HEK293 (cell line): Measurements from ENCODE around the gene LDHAL6B.

Source experiments
- CTCF ChIA-PET: fragments of 350-600 bp; formaldehyde crosslinking; extraction: SDS; loops from one replicate; lab custom pipeline; 2021; ENCODE audit warnings: antibody characterized with exemption; lab: Yijun Ruan, JAX
- POLR2A ChIA-PET: fragments of 300-600 bp; formaldehyde crosslinking; extraction: SDS; loops from one replicate; lab custom pipeline; 2020; ENCODE audit warnings: antibody characterized with exemption, inconsistent platforms; lab: Yijun Ruan, JAX
- H3K27ac ChIP-seq: fragments of 200-500 bp; sonication (Bioruptor generic); 2 replicates; pipeline ENCODE4 v1.5.1; 2014; ENCODE audit warnings: low read depth, low read length, control low read depth, inconsistent platforms; ENCODE audit errors: extremely low read depth
- H3K36me3 ChIP-seq, 2 experiments: fragments of 200-500 bp in 1 of 2; sonication (Bioruptor generic) in 1 of 2; 1 replicate in 1 of 2; 2 replicates in 1 of 2; pipeline ENCODE4 v1.5.1; 2014 to 2017; ENCODE audit warnings: inconsistent platforms in 2 of 2, low read length in 2 of 2; ENCODE audit not compliant: control insufficient read depth in 2 of 2, insufficient read depth in 1 of 2
- H3K4me1 ChIP-seq: fragments of 200-500 bp; sonication (Bioruptor generic); 2 replicates; pipeline ENCODE4 v1.5.1; 2014; ENCODE audit warnings: mild to moderate bottlenecking, low read length, inconsistent platforms; ENCODE audit not compliant: control insufficient read depth, insufficient read depth
- H3K4me3 ChIP-seq: 2 replicates; pipeline ENCODE4 v1.5.1; 2011; ENCODE audit warnings: low read depth, mild to moderate bottlenecking, control low read depth, low read length, moderate library complexity
- H3K9me3 ChIP-seq: fragments of 200-500 bp; sonication (Bioruptor generic); 2 replicates; pipeline ENCODE4 v1.5.1; 2014; ENCODE audit warnings: low read depth, low read length, inconsistent platforms; ENCODE audit not compliant: control insufficient read depth, insufficient read depth
- BCL11A ChIP-seq: fragments of 450-650 bp; formaldehyde crosslinking; IDR thresholded peaks from 2 replicates; pipeline ENCODE4 v1.5.1; 2016; ENCODE audit warnings: low read depth, missing biosample characterization, missing genetic modification characterization
- GLI4 ChIP-seq: fragments of 450-650 bp; formaldehyde crosslinking; IDR thresholded peaks from 2 replicates; pipeline ENCODE4 v1.5.1; 2016; ENCODE audit warnings: missing biosample characterization, missing genetic modification characterization
- KLF10 ChIP-seq: fragments of 450-650 bp; IDR thresholded peaks from 2 replicates; pipeline ENCODE4 v1.5.1; 2018; ENCODE audit warnings: missing biosample characterization, mild to moderate bottlenecking, missing genetic modification characterization
- KLF17 ChIP-seq: fragments of 450-650 bp; formaldehyde crosslinking; IDR thresholded peaks from 2 replicates; pipeline ENCODE4 v1.5.1; 2016; ENCODE audit warnings: missing biosample characterization, missing genetic modification characterization
- PRDM1 ChIP-seq: fragments of 450-650 bp; formaldehyde crosslinking; IDR thresholded peaks from 2 replicates; pipeline ENCODE4; 2016; ENCODE audit warnings: missing biosample characterization, missing genetic modification characterization
- SALL2 ChIP-seq: fragments of 450-650 bp; formaldehyde crosslinking; IDR thresholded peaks from 2 replicates; pipeline ENCODE4 v1.5.0; 2017; ENCODE audit warnings: missing biosample characterization, mild to moderate bottlenecking, missing genetic modification characterization, borderline replicate concordance
- ZBTB10 ChIP-seq: fragments of 450-650 bp; formaldehyde crosslinking; IDR thresholded peaks from 2 replicates; pipeline ENCODE4 v1.5.1; 2016; ENCODE audit warnings: missing biosample characterization, missing genetic modification characterization
- ZBTB8A ChIP-seq: fragments of 450-650 bp; formaldehyde crosslinking; IDR thresholded peaks from 2 replicates; pipeline ENCODE4 v1.5.1; 2016; ENCODE audit warnings: missing biosample characterization, missing genetic modification characterization
- ZNF157 ChIP-seq: fragments of 450-650 bp; formaldehyde crosslinking; IDR thresholded peaks from 2 replicates; pipeline ENCODE4 v1.5.1; 2016; ENCODE audit warnings: missing biosample characterization, missing genetic modification characterization
- ZNF184 ChIP-seq: fragments of 450-650 bp; IDR thresholded peaks from 2 replicates; pipeline ENCODE4 v1.5.1; 2018; ENCODE audit warnings: missing biosample characterization, mild to moderate bottlenecking, missing genetic modification characterization
- ZNF2 ChIP-seq: fragments of 450-650 bp; formaldehyde crosslinking; IDR thresholded peaks from 2 replicates; pipeline ENCODE4 v1.5.1; 2016; ENCODE audit warnings: missing biosample characterization, missing genetic modification characterization
- ZNF221 ChIP-seq: fragments of 450-650 bp; formaldehyde crosslinking; IDR thresholded peaks from 2 replicates; pipeline ENCODE4 v1.5.1; 2017; ENCODE audit warnings: missing biosample characterization, missing genetic modification characterization, borderline replicate concordance
- ZNF266 ChIP-seq: fragments of 450-650 bp; formaldehyde crosslinking; IDR thresholded peaks from 2 replicates; pipeline ENCODE4 v1.5.1; 2016; ENCODE audit warnings: missing biosample characterization, missing genetic modification characterization, low read depth
- ZNF324 ChIP-seq: fragments of 450-650 bp; formaldehyde crosslinking; IDR thresholded peaks from 2 replicates; pipeline ENCODE4 v1.5.1; 2016; ENCODE audit warnings: missing biosample characterization, missing genetic modification characterization
- ZNF449 ChIP-seq: fragments of 450-650 bp; formaldehyde crosslinking; IDR thresholded peaks from 2 replicates; pipeline ENCODE4 v1.5.1; 2017; ENCODE audit warnings: missing biosample characterization, mild to moderate bottlenecking, missing genetic modification characterization, moderate library complexity
- ZNF529 ChIP-seq: fragments of 450-650 bp; formaldehyde crosslinking; IDR thresholded peaks from 2 replicates; pipeline ENCODE4 v1.5.1; 2017; ENCODE audit warnings: missing genetic modification characterization, missing biosample characterization; ENCODE audit not compliant: insufficient replicate concordance
- ZNF596 ChIP-seq: fragments of 450-650 bp; IDR thresholded peaks from 2 replicates; pipeline ENCODE4 v1.5.0; 2018; ENCODE audit warnings: missing biosample characterization, mild to moderate bottlenecking, missing genetic modification characterization, moderate library complexity
- ZNF610 ChIP-seq: fragments of 450-650 bp; formaldehyde crosslinking; IDR thresholded peaks from 2 replicates; pipeline ENCODE4 v1.5.1; 2016; ENCODE audit warnings: missing biosample characterization, missing genetic modification characterization, borderline replicate concordance
- ZNF704 ChIP-seq: fragments of 450-650 bp; formaldehyde crosslinking; IDR thresholded peaks from 2 replicates; pipeline ENCODE4 v1.5.1; 2016; ENCODE audit warnings: missing biosample characterization, missing genetic modification characterization
- ZNF768 ChIP-seq: fragments of 450-650 bp; formaldehyde crosslinking; IDR thresholded peaks from 2 replicates; pipeline ENCODE4 v1.5.1; 2018; ENCODE audit warnings: missing biosample characterization, mild to moderate bottlenecking, missing genetic modification characterization

LDHAL6B gene

GRCh38 chr15:59186501-59186900, 20.1 kb upstream of the LDHAL6B start:
- Histone ChIP-seq H3K4me3 (no peak overlapping the region), H3K27ac (no peak overlapping the region), H3K9me3 (no peaks in the 10 kb centered on the region), H3K4me1 (no peaks in the 10 kb centered on the region), H3K36me3 (peaks cover 0 to 11% of the 10 kb centered on the region in 2 experiments; a peak in 2 of 3 replicates)
- TF ChIP-seq ZNF157 (tag by site-specific recombination) = no peak
- no peak for TF ChIP-seq BCL11A (tag by site-specific recombination)
- no peak for TF ChIP-seq ZNF704
- TF ChIP-seq ZNF184 (tag by site-specific recombination) = no peak
- no peak for TF ChIP-seq KLF17 (tag by site-specific recombination)
- no peak for TF ChIP-seq ZNF266 (tag by site-specific recombination)
- no peak for TF ChIP-seq ZNF768 (tag by site-specific recombination)
- TF ChIP-seq ZNF610 (tag by site-specific recombination) = no peak
- TF ChIP-seq ZNF596 = no peak
- no peak for TF ChIP-seq GLI4
- TF ChIP-seq ZBTB8A (tag by site-specific recombination) = no peak
- no peak for TF ChIP-seq ZNF221 (tag by site-specific recombination)
- TF ChIP-seq SALL2 (tag by site-specific recombination) = no peak
- TF ChIP-seq ZNF529 (tag by site-specific recombination) = no peak
- no peak for TF ChIP-seq ZBTB10 (tag by site-specific recombination)
- no peak for TF ChIP-seq KLF10 (tag by site-specific recombination)
- TF ChIP-seq ZNF2 = no peak
- ChIA-PET CTCF (no interaction called here), POLR2A (no interaction called here)

- Histone ChIP-seq H3K4me1 (no peaks in the 10 kb centered on the region), H3K9me3 (no peaks in the 10 kb centered on the region), H3K4me3 (no peak overlapping the region), H3K27ac (no peak overlapping the region), H3K36me3 (peaks cover 4 to 16% of the 10 kb centered on the region in 2 experiments)
- POLR2A ChIA-PET = no interaction called here
- TF ChIP-seq ZNF449 (no peak), ZNF324 (tag by site-specific recombination) (no peak), PRDM1 (tag by site-specific recombination) (peak; percentile 98)
- CTCF ChIA-PET = interaction anchor here (0.6 kb wide), 1 partner anchor 207 kb away, joined by 3 read pairs; no protein-coding TSS in a partner anchor
Observed at GRCh38 chr15:59189241-59189640, 17.4 kb upstream of the LDHAL6B start.
